Cardiac muscle cell (in vitro differentiated cells and primary cell): ENCODE data around the gene RCAN3. TPM values are rescaled to one million over a fixed set of nuclear protein-coding genes. Genes with fewer than 3 reads are reported as not detected.
A peak's percentile ranks its signal among the peaks of the same experiment; 100 is the strongest.

ENCODE experiments used
- DNase-seq, 2 donors: peaks; one replicate each; pipeline versions ENCODE4 v3.0.0 to v3.0.0-alpha.2; 2010 to 2017; ENCODE audit warnings: low read depth in 1 of 2, low spot score in 1 of 2
- H3K27ac ChIP-seq: fragments of 200-600 bp; sonication (generic); 2 replicates; pipeline ENCODE4 v1.5.1; 2016
- H3K27me3 ChIP-seq: fragments of 200-600 bp; sonication (generic); 2 replicates; pipeline ENCODE4 v1.6.0; 2016; ENCODE audit warnings: control low read depth
- H3K36me3 ChIP-seq: fragments of 200-600 bp; sonication (generic); 2 replicates; pipeline ENCODE4 v1.5.1; 2016; ENCODE audit warnings: control low read depth
- H3K4me1 ChIP-seq: fragments of 200-600 bp; sonication (generic); 2 replicates; pipeline ENCODE4 v1.8.1; 2017; ENCODE audit warnings: low read depth, mild to moderate bottlenecking, mixed run types
- H3K4me3 ChIP-seq: fragments of 200-600 bp; sonication (generic); 2 replicates; pipeline ENCODE4 v1.5.1; 2016; ENCODE audit warnings: mild to moderate bottlenecking
- H3K9me3 ChIP-seq: fragments of 200-600 bp; sonication (generic); 2 replicates; pipeline ENCODE4 v1.5.1; 2017; ENCODE audit warnings: low read depth, mild to moderate bottlenecking, control low read depth
- polyA plus RNA-seq: library from polyadenylated mRNA; unstranded; fragments of >200 nt; fragmentation: Nextera tagmentation; extraction: Ambion mirVana; gene quantifications from 2 replicates; pipeline ENCODE4 v1.2.1, GENCODE V29; 2016
- total RNA-seq: library from RNA; depleted of rRNA; stranded (reverse); fragments of >200 nt; gene quantifications from 2 replicates; pipeline ENCODE4 v1.2.3, GENCODE V29; 2016
- TF ChIP-seq, protein P1 (sequence below): IDR thresholded peaks from 2 replicates; pipeline ENCODE4 v1.5.1; 2012; ENCODE audit warnings: low read depth, mild to moderate bottlenecking, low read length

Gene RCAN3
- total RNA-seq (8.4 and 9.9 TPM in 2 replicates), polyA plus RNA-seq (6.4 and 7.3 TPM in 2 replicates)

DNA sequence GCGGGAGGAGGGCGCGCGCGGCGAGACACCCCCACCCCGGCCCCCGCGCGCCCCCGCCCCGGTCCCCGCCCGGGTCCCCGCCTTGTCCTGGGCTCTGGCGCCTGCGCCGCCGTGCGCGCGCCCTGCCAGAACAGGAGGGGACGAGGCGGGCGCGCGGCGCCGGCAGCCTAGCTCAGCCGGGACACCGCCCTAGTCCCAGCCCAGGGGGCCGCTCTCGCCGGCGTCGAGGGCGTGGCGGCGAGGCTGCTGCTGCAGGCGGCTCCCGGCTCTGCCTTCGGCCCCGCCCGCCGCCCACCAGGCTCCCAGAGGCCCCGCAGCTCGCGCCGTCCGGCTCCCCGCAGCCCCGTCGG, at the start of gene RCAN3:
RCAN3 (plus strand) TSS at position 128 of the 350 bp plus-strand sequence. CDS start 11,537 bp downstream, outside the sequence.
- peak within 1 kb of the TSS; percentile 50 for H3K4me3 ChIP-seq
- peaks cover 5% of the 10 kb centered on the region for H3K4me1 ChIP-seq
- peak; percentile 85 to 94 for DNase-seq
- H3K27ac ChIP-seq, result no peak within 1 kb of the TSS
- TF ChIP-seq, protein P1, sequence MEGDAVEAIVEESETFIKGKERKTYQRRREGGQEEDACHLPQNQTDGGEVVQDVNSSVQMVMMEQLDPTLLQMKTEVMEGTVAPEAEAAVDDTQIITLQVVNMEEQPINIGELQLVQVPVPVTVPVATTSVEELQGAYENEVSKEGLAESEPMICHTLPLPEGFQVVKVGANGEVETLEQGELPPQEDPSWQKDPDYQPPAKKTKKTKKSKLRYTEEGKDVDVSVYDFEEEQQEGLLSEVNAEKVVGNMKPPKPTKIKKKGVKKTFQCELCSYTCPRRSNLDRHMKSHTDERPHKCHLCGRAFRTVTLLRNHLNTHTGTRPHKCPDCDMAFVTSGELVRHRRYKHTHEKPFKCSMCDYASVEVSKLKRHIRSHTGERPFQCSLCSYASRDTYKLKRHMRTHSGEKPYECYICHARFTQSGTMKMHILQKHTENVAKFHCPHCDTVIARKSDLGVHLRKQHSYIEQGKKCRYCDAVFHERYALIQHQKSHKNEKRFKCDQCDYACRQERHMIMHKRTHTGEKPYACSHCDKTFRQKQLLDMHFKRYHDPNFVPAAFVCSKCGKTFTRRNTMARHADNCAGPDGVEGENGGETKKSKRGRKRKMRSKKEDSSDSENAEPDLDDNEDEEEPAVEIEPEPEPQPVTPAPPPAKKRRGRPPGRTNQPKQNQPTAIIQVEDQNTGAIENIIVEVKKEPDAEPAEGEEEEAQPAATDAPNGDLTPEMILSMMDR, result no peak
- H3K9me3 ChIP-seq, result no peaks in the 10 kb centered on the region
- no peaks in the 10 kb centered on the region for H3K27me3 ChIP-seq
- no peaks in the 10 kb centered on the region for H3K36me3 ChIP-seq

DNA sequence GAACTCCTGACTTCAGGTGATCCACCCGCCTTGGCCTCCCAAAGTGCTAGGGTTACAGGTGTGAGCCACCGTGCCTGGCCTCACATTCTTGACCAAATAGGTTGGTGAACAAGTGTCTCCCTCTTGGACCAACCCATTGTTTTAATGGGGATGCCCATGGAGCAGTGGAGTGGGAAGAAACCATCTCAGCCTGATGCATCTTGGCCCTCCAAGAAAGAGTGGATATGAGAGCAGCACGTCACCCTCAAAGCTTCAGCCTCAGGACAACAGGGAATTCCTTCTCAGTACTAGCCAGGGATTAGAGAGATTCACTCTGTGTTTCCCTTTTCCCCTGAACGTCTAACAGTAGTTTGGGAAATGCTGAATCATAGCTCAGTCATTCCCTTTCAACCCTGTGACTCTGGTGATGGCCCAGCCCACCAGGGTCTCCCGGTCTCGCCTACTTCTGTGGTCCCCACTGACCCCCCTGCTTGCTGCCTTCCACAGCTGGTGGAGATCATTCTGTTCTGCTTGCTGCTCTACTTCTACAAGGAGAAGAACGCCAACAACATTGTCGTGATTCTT, 49.6 kb upstream of the RCAN3 start:
- peaks cover 9% of the 10 kb centered on the region for H3K36me3 ChIP-seq
- H3K27ac ChIP-seq, result no peak overlapping the region
- no peaks in the 10 kb centered on the region for H3K27me3 ChIP-seq
- DNase-seq, result no peak
- TF ChIP-seq, protein P1, result no peak
- H3K4me1 ChIP-seq, result no peaks in the 10 kb centered on the region
- H3K9me3 ChIP-seq, result no peaks in the 10 kb centered on the region
- no peak overlapping the region for H3K4me3 ChIP-seq

DNA sequence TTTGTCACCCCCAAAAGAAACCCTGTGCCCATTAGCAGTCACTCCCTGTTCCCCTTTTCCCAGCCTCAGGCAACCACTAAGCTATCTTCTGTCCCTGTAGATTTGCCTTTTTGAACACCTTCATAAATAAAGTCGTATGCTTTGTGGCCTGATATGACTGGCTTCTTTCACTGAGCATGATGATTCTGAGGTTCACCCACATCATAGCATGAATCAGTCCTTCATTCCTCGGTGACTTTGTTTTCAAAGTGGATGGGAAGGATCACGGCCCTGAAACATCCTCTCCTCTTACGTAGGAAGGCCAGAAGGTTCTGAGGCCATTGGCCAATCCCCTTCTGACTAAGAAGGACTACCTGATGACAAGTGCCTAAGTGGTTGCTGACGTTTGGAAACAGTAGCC, 48.0 kb upstream of the RCAN3 start:
- TF ChIP-seq, protein P1, result no peak
- no peak overlapping the region for H3K27ac ChIP-seq
- no peaks in the 10 kb centered on the region for H3K27me3 ChIP-seq
- H3K9me3 ChIP-seq, result no peaks in the 10 kb centered on the region
- H3K4me1 ChIP-seq, result no peaks in the 10 kb centered on the region
- DNase-seq, result peak in 1 of 2 donors; percentile 13
- H3K4me3 ChIP-seq, result no peak overlapping the region
- peaks cover 11% of the 10 kb centered on the region for H3K36me3 ChIP-seq

DNA sequence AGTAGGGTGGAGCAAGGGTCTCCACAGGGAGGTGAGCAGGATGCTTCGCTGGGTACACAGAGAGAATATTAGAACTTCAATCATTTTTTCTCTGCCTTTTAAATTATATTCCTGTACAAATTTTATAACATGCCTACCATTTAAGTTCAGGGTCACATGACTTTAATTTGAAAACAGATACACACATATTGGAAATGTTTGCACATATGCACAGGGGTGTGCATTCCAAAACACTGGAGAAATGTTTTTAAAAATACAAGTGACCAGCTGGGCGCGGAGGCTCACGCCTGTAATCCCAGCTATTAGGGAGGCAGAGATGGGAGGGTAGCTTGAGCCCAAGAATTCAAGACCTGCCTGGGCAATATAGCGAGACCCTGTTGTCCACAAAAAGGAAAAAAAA, 47.4 kb upstream of the RCAN3 start:
- H3K4me3 ChIP-seq, result no peak overlapping the region
- H3K27ac ChIP-seq, result no peak overlapping the region
- TF ChIP-seq, protein P1, result no peak
- DNase-seq, result no peak
- no peaks in the 10 kb centered on the region for H3K4me1 ChIP-seq
- peaks cover 5% of the 10 kb centered on the region for H3K36me3 ChIP-seq
- H3K27me3 ChIP-seq, result no peaks in the 10 kb centered on the region
- no peaks in the 10 kb centered on the region for H3K9me3 ChIP-seq

DNA sequence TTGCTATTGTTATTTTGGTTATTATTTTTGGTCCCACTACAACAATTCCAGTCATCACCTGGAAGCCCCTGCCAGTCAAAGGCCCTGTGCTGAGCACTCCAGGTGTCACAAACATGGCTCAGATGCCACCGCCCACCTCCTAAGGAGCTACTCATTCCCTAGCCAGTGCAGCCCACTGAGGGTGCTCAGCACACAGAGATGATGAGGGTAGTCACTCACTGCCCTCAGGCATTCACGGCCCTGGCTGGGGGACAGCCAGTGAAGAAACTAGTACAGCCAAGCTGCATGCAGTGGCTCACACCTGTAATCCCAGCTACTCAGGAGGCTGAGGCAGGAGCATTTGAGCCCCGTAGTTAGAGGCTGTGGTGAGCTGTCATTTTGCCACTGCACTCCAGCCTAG, 44.8 kb upstream of the RCAN3 start:
- peaks cover 3% of the 10 kb centered on the region for H3K36me3 ChIP-seq
- H3K27me3 ChIP-seq, result no peaks in the 10 kb centered on the region
- no peak overlapping the region for H3K4me3 ChIP-seq
- no peak for DNase-seq
- TF ChIP-seq, protein P1, result no peak
- no peaks in the 10 kb centered on the region for H3K4me1 ChIP-seq
- H3K27ac ChIP-seq, result no peak overlapping the region
- no peaks in the 10 kb centered on the region for H3K9me3 ChIP-seq
